ENCODE data around the gene ATP5PO.
A peak's percentile ranks its signal among the peaks of the same experiment; 100 is the strongest.

Gene ATP5PO

GRCh38 chr21:33917421-33917820 is 1.8 kb upstream of the ATP5PO start:
- H3K27ac ChIP-seq (ENCODE audit: low read length): no peak overlapping the region
- no peaks in the 10 kb centered on the region for H3K27me3 ChIP-seq (ENCODE audit: low read depth, low read length)
- H3K4me1 ChIP-seq (ENCODE audit: control insufficient read depth in 1 of 2, insufficient read depth in 2 of 2, low read length in 2 of 2): peaks cover 7 to 23% of the 10 kb centered on the region in 2 donors
- H3K4me3 ChIP-seq (ENCODE audit: low read depth in 1 of 2, low read length in 2 of 2): no peak overlapping the region
- no peaks in the 10 kb centered on the region for H3K36me3 ChIP-seq (ENCODE audit: control insufficient read depth in 1 of 2, insufficient read depth in 2 of 2, low read length in 2 of 2)
- no peaks in the 10 kb centered on the region for H3K9me3 ChIP-seq (ENCODE audit: control insufficient read depth in 1 of 2, low read length in 2 of 2)

GRCh38 chr21:33916200-33916567 is 580 bp upstream of the ATP5PO start:
- Histone ChIP-seq H3K27me3 (ENCODE audit: low read depth, low read length) (no peaks in the 10 kb centered on the region), H3K9me3 (ENCODE audit: control insufficient read depth in 1 of 2, low read length in 2 of 2) (no peaks in the 10 kb centered on the region), H3K27ac (ENCODE audit: low read length) (peak overlapping the region; percentile 10), H3K36me3 (ENCODE audit: control insufficient read depth in 1 of 2, insufficient read depth in 2 of 2, low read length in 2 of 2) (peaks cover 2 to 7% of the 10 kb centered on the region in 2 donors), H3K4me1 (ENCODE audit: control insufficient read depth in 1 of 2, insufficient read depth in 2 of 2, low read length in 2 of 2) (peaks cover 7 to 23% of the 10 kb centered on the region in 2 donors), H3K4me3 (ENCODE audit: low read depth in 1 of 2, low read length in 2 of 2) (peak overlapping the region; percentile 98 to 99)

DNA sequence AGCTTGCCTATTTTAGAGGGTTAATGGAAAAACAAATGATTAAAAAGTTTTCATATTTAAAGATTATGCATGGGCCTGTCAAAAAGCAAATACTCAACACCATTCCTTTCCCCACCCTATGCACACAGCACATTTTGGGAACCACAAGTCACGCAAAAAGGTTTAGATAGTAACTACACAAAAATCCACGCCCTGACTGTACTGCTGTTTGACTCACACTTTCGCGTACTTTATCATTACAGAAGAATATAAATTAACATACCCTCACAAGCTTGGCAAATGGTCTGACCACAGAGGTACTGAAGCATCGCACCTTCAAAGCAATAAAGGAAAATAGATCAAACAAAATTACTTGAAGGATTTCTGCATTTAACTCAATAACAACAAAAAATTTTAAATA is 1.4 kb downstream of the ATP5PO start:
- peaks cover 7 to 23% of the 10 kb centered on the region in 2 donors for H3K4me1 ChIP-seq (ENCODE audit: control insufficient read depth in 1 of 2, insufficient read depth in 2 of 2, low read length in 2 of 2)
- peak overlapping the region; percentile 98 to 99 for H3K4me3 ChIP-seq (ENCODE audit: low read depth in 1 of 2, low read length in 2 of 2)
- peaks cover 18 to 25% of the 10 kb centered on the region in 2 donors for H3K36me3 ChIP-seq (ENCODE audit: control insufficient read depth in 1 of 2, insufficient read depth in 2 of 2, low read length in 2 of 2)
- peak overlapping the region; percentile 94 for H3K27ac ChIP-seq (ENCODE audit: low read length)
- H3K9me3 ChIP-seq (ENCODE audit: control insufficient read depth in 1 of 2, low read length in 2 of 2): no peaks in the 10 kb centered on the region
- no peaks in the 10 kb centered on the region for H3K27me3 ChIP-seq (ENCODE audit: low read depth, low read length)

DNA sequence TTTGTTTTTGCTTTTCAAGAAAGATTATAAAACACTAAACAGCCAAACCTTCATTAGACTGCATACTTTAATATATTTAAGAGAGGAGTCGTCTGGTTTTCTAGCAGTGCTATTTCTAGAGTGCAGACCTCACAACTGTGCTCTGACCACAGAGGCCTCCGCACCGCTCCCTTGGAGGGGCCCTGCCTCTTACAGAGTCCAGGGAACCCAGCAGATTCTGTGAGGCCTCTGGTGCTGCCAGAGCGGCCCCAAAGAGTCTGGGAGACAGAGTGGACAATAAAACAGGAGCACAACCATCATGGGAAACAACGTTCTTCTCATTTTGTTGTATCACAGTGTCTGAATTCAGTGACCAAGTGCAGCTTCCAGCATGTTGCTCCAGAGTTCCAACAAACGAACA is 5.8 kb downstream of the ATP5PO start:
- H3K27me3 ChIP-seq (ENCODE audit: low read depth, low read length): no peaks in the 10 kb centered on the region
- H3K36me3 ChIP-seq (ENCODE audit: control insufficient read depth in 1 of 2, insufficient read depth in 2 of 2, low read length in 2 of 2): peaks cover 55 to 68% of the 10 kb centered on the region in 2 donors
- H3K4me3 ChIP-seq (ENCODE audit: low read depth in 1 of 2, low read length in 2 of 2): no peak overlapping the region
- H3K27ac ChIP-seq (ENCODE audit: low read length): no peak overlapping the region
- H3K4me1 ChIP-seq (ENCODE audit: control insufficient read depth in 1 of 2, insufficient read depth in 2 of 2, low read length in 2 of 2): peaks cover 6 to 13% of the 10 kb centered on the region in 2 donors
- no peaks in the 10 kb centered on the region for H3K9me3 ChIP-seq (ENCODE audit: control insufficient read depth in 1 of 2, low read length in 2 of 2)

- Histone ChIP-seq H3K27ac (ENCODE audit: low read length) (no peak overlapping the region), H3K4me3 (ENCODE audit: low read depth in 1 of 2, low read length in 2 of 2) (no peak overlapping the region), H3K9me3 (ENCODE audit: control insufficient read depth in 1 of 2, low read length in 2 of 2) (no peaks in the 10 kb centered on the region), H3K36me3 (ENCODE audit: control insufficient read depth in 1 of 2, insufficient read depth in 2 of 2, low read length in 2 of 2) (peaks cover 63 to 78% of the 10 kb centered on the region in 2 donors), H3K27me3 (ENCODE audit: low read depth, low read length) (no peaks in the 10 kb centered on the region), H3K4me1 (ENCODE audit: control insufficient read depth in 1 of 2, insufficient read depth in 2 of 2, low read length in 2 of 2) (peaks cover 0 to 4% of the 10 kb centered on the region in 2 donors)
Observed at GRCh38 chr21:33908760-33909159, 6.8 kb downstream of the ATP5PO start.

GRCh38 chr21:33904041-33904440 is 11.6 kb downstream of the ATP5PO start:
- peaks cover 59 to 75% of the 10 kb centered on the region in 2 donors for H3K36me3 ChIP-seq (ENCODE audit: control insufficient read depth in 1 of 2, insufficient read depth in 2 of 2, low read length in 2 of 2)
- no peaks in the 10 kb centered on the region for H3K27me3 ChIP-seq (ENCODE audit: low read depth, low read length)
- no peak overlapping the region for H3K4me3 ChIP-seq (ENCODE audit: low read depth in 1 of 2, low read length in 2 of 2)
- H3K4me1 ChIP-seq (ENCODE audit: control insufficient read depth in 1 of 2, insufficient read depth in 2 of 2, low read length in 2 of 2): no peaks in the 10 kb centered on the region
- no peak overlapping the region for H3K27ac ChIP-seq (ENCODE audit: low read length)
- no peaks in the 10 kb centered on the region for H3K9me3 ChIP-seq (ENCODE audit: control insufficient read depth in 1 of 2, low read length in 2 of 2)

DNA sequence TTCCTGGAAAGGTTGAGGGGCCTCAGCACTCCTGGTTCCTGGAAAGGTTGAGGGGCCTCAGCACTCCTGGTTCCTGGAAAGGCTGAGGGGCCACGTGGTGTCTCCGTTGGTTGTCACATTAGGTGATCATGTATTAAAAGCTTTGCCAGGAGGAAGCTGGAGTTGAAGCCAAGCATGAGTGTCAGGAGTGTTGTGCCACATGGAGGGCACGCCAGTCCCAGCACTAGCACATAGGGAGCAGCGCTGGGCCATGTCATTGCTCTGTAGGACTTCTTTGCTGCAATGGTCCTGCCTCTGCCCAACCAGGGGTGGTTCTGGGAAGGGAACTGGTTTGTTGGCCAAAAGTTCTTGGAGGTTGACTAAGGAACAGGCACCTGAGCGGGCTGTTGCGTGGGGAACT is 13.3 kb downstream of the ATP5PO start:
- peaks cover 45 to 58% of the 10 kb centered on the region in 2 donors for H3K36me3 ChIP-seq (ENCODE audit: control insufficient read depth in 1 of 2, insufficient read depth in 2 of 2, low read length in 2 of 2)
- no peak overlapping the region for H3K4me3 ChIP-seq (ENCODE audit: low read depth in 1 of 2, low read length in 2 of 2)
- no peaks in the 10 kb centered on the region for H3K4me1 ChIP-seq (ENCODE audit: control insufficient read depth in 1 of 2, insufficient read depth in 2 of 2, low read length in 2 of 2)
- H3K27ac ChIP-seq (ENCODE audit: low read length): no peak overlapping the region
- no peaks in the 10 kb centered on the region for H3K27me3 ChIP-seq (ENCODE audit: low read depth, low read length)
- H3K9me3 ChIP-seq (ENCODE audit: control insufficient read depth in 1 of 2, low read length in 2 of 2): no peaks in the 10 kb centered on the region

DNA sequence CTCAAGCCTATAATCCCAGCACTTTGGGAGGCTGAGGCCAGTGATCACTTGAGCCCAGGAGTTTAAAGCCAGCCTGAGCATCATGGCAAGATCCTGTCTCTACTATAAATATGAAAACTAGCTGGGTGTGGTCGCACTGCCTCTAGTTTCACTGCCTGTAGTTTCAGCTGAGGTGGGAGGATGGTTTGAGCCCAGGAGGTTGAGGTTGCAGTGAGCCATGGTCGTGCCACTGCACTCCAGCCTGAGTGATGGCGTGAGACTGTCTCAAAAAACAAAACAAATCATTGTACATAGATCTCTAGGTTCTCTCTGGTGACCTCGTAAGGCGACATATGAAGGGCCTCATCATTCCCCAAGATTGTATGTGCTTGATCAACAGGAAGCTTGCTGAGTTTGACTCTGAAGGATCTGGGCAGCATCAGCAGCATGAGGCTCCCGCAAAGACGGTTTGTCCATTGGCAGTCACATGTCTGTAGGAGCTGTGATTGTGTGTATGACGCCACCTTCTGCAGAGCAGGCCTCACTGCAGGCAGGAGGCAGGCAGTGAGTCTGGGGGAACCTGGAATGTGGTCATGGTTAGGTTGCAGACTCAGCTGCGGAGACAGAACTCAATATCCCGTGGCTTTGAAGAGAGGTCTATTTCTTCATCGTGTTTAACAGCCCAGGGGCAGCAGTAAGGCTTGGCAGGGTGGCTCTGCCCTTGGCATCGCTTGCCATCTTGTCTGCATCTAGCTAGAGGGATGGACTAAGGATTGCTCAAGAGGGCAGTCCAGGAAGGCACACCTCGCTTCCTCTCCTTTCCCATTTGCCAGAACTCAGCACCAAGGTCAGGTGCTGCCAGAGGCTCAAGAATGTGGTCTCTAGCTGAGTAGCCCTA is 14.0 kb downstream of the ATP5PO start:
- Histone ChIP-seq H3K4me1 (ENCODE audit: control insufficient read depth in 1 of 2, insufficient read depth in 2 of 2, low read length in 2 of 2) (no peaks in the 10 kb centered on the region), H3K27ac (ENCODE audit: low read length) (no peak overlapping the region), H3K36me3 (ENCODE audit: control insufficient read depth in 1 of 2, insufficient read depth in 2 of 2, low read length in 2 of 2) (peaks cover 38 to 51% of the 10 kb centered on the region in 2 donors), H3K4me3 (ENCODE audit: low read depth in 1 of 2, low read length in 2 of 2) (no peak overlapping the region), H3K9me3 (ENCODE audit: control insufficient read depth in 1 of 2, low read length in 2 of 2) (no peaks in the 10 kb centered on the region), H3K27me3 (ENCODE audit: low read depth, low read length) (no peaks in the 10 kb centered on the region)

GRCh38 chr21:33899199-33899598 is 16.4 kb downstream of the ATP5PO start:
- Histone ChIP-seq H3K4me3 (ENCODE audit: low read depth in 1 of 2, low read length in 2 of 2) (no peak overlapping the region), H3K27ac (ENCODE audit: low read length) (no peak overlapping the region), H3K4me1 (ENCODE audit: control insufficient read depth in 1 of 2, insufficient read depth in 2 of 2, low read length in 2 of 2) (peaks cover 0 to 4% of the 10 kb centered on the region in 2 donors), H3K27me3 (ENCODE audit: low read depth, low read length) (peaks cover 4% of the 10 kb centered on the region), H3K9me3 (ENCODE audit: control insufficient read depth in 1 of 2, low read length in 2 of 2) (no peaks in the 10 kb centered on the region), H3K36me3 (ENCODE audit: control insufficient read depth in 1 of 2, insufficient read depth in 2 of 2, low read length in 2 of 2) (peaks cover 19 to 27% of the 10 kb centered on the region in 2 donors)

DNA sequence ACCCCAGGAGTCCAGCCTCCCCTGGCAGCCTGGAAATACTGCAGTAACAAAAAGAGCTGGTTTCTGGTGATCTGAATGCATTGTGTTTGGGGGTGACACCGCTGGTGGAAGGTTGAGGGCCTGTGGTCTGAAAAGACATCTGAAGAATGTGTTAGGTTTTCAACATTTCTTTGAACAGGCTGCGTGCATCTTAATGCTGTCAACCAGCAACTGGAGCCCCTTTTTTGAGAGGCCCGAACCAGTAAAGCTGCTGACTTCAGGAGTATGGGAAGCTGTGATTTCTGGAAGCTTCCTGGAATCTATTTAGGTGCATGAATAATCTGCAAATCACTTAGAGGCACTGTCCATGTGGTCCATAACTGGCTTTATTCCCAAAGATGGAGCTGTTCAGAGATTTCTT is 17.0 kb downstream of the ATP5PO start:
- Histone ChIP-seq H3K4me1 (ENCODE audit: control insufficient read depth in 1 of 2, insufficient read depth in 2 of 2, low read length in 2 of 2) (peaks cover 0 to 4% of the 10 kb centered on the region in 2 donors), H3K27ac (ENCODE audit: low read length) (no peak overlapping the region), H3K9me3 (ENCODE audit: control insufficient read depth in 1 of 2, low read length in 2 of 2) (no peaks in the 10 kb centered on the region), H3K27me3 (ENCODE audit: low read depth, low read length) (peaks cover 4% of the 10 kb centered on the region), H3K36me3 (ENCODE audit: control insufficient read depth in 1 of 2, insufficient read depth in 2 of 2, low read length in 2 of 2) (peaks cover 13 to 23% of the 10 kb centered on the region in 2 donors), H3K4me3 (ENCODE audit: low read depth in 1 of 2, low read length in 2 of 2) (no peak overlapping the region)

- Histone ChIP-seq H3K27ac (ENCODE audit: low read length) (no peak overlapping the region), H3K27me3 (ENCODE audit: low read depth, low read length) (peaks cover 4% of the 10 kb centered on the region), H3K9me3 (ENCODE audit: control insufficient read depth in 1 of 2, low read length in 2 of 2) (no peaks in the 10 kb centered on the region), H3K4me3 (ENCODE audit: low read depth in 1 of 2, low read length in 2 of 2) (no peak overlapping the region), H3K36me3 (ENCODE audit: control insufficient read depth in 1 of 2, insufficient read depth in 2 of 2, low read length in 2 of 2) (peaks cover 8 to 14% of the 10 kb centered on the region in 2 donors), H3K4me1 (ENCODE audit: control insufficient read depth in 1 of 2, insufficient read depth in 2 of 2, low read length in 2 of 2) (peaks cover 0 to 4% of the 10 kb centered on the region in 2 donors)
Observed at GRCh38 chr21:33897739-33898138, 17.9 kb downstream of the ATP5PO start.

Data from muscle layer of duodenum (tissue), 2 donors.